ENCODE data around the gene UNC79.
"Not testable (repeated sequence)": the region's sequence is repeated elsewhere in the genome, so short reads cannot be mapped to it uniquely, and the experiment has no call there.

UNC79 gene

GRCh38 chr14:93430315-93431035 is at the start of gene UNC79:
Gene UNC79, plus strand, starts transcription at chr14:93430939. Its CDS starts 91 bp downstream, at chr14:93431030.
- in situ Hi-C loops (cut with MboI; ENCODE audit: low sequenced_read_pairs) = no loop called here

GRCh38 chr14:93381644-93382043 is 49.1 kb upstream of the UNC79 start:
- in situ Hi-C loops (cut with MboI; ENCODE audit: low sequenced_read_pairs) = no loop called here

- in situ Hi-C loops (cut with MboI; ENCODE audit: low sequenced_read_pairs) = not testable (repeated sequence)
Observed at GRCh38 chr14:93384256-93384655, 46.5 kb upstream of the UNC79 start.

- in situ Hi-C loops (cut with MboI; ENCODE audit: low sequenced_read_pairs) = no loop called here
Observed at GRCh38 chr14:93395231-93395630, 35.5 kb upstream of the UNC79 start.

GRCh38 chr14:93396456-93396855 is 34.3 kb upstream of the UNC79 start:
- in situ Hi-C loops (cut with MboI; ENCODE audit: low sequenced_read_pairs) = no loop called here

- in situ Hi-C loops (cut with MboI; ENCODE audit: low sequenced_read_pairs) = no loop called here
Observed at GRCh38 chr14:93398491-93398890, 32.2 kb upstream of the UNC79 start.

- in situ Hi-C loops (cut with MboI; ENCODE audit: low sequenced_read_pairs) = no loop called here
Observed at GRCh38 chr14:93402951-93403350, 27.8 kb upstream of the UNC79 start.

GRCh38 chr14:93410021-93410420 is 20.7 kb upstream of the UNC79 start:
- in situ Hi-C loops (cut with MboI; ENCODE audit: low sequenced_read_pairs) = no loop called here

- in situ Hi-C loops (cut with MboI; ENCODE audit: low sequenced_read_pairs) = no loop called here
Observed at GRCh38 chr14:93410893-93411292, 19.8 kb upstream of the UNC79 start.

GRCh38 chr14:93425136-93425535 is 5.6 kb upstream of the UNC79 start:
- in situ Hi-C loops (cut with MboI; ENCODE audit: low sequenced_read_pairs) = not testable (repeated sequence)

- in situ Hi-C loops (cut with MboI; ENCODE audit: low sequenced_read_pairs) = no loop called here
Observed at GRCh38 chr14:93426750-93427149, 4.0 kb upstream of the UNC79 start.

GRCh38 chr14:93431036-93431670 is 414 bp downstream of the UNC79 start:
- in situ Hi-C loops (cut with MboI; ENCODE audit: low sequenced_read_pairs) = no loop called here

- in situ Hi-C loops (cut with MboI; ENCODE audit: low sequenced_read_pairs) = no loop called here
Observed at GRCh38 chr14:93454224-93454623, 23.5 kb downstream of the UNC79 start.

GRCh38 chr14:93456356-93456755 is 25.6 kb downstream of the UNC79 start:
- in situ Hi-C loops (cut with MboI; ENCODE audit: low sequenced_read_pairs) = no loop called here

GRCh38 chr14:93458234-93458633 is 27.5 kb downstream of the UNC79 start:
- in situ Hi-C loops (cut with MboI; ENCODE audit: low sequenced_read_pairs) = no loop called here

- in situ Hi-C loops (cut with MboI; ENCODE audit: low sequenced_read_pairs) = no loop called here
Observed at GRCh38 chr14:93462479-93462878, 31.7 kb downstream of the UNC79 start.

- in situ Hi-C loops (cut with MboI; ENCODE audit: low sequenced_read_pairs) = no loop called here
Observed at GRCh38 chr14:93464271-93464670, 33.5 kb downstream of the UNC79 start.

- in situ Hi-C loops (cut with MboI; ENCODE audit: low sequenced_read_pairs) = no loop called here
Observed at GRCh38 chr14:93475471-93475870, 44.7 kb downstream of the UNC79 start.

- in situ Hi-C loops (cut with MboI; ENCODE audit: low sequenced_read_pairs) = no loop called here
Observed at GRCh38 chr14:93476305-93476704, 45.6 kb downstream of the UNC79 start.

GRCh38 chr14:93479074-93479473 is 48.3 kb downstream of the UNC79 start:
- in situ Hi-C loops (cut with MboI; ENCODE audit: low sequenced_read_pairs) = not testable (repeated sequence)

- in situ Hi-C loops (cut with MboI; ENCODE audit: low sequenced_read_pairs) = no loop called here
Observed at GRCh38 chr14:93480867-93481266, 50.1 kb downstream of the UNC79 start.

- in situ Hi-C loops (cut with MboI; ENCODE audit: low sequenced_read_pairs) = no loop called here
Observed at GRCh38 chr14:93481758-93482157, 51.0 kb downstream of the UNC79 start.

- in situ Hi-C loops (cut with MboI; ENCODE audit: low sequenced_read_pairs) = no loop called here
Observed at GRCh38 chr14:93490001-93490400, 59.3 kb downstream of the UNC79 start.

Data from HL-60/S4 (cell line).